Skeletal muscle tissue (tissue), 4 donors: Measurements from ENCODE around the gene SLC22A4. TPM values are rescaled to one million over a fixed set of nuclear protein-coding genes. Genes with fewer than 3 reads are reported as not detected.

ENCODE experiments used
- H3K27ac ChIP-seq: one replicate; pipeline ENCODE4 v1.7.0; 2013; ENCODE audit warnings: mild to moderate bottlenecking, low read depth, low read length, inconsistent platforms
- H3K27me3 ChIP-seq, 3 donors: one replicate each; pipeline ENCODE4 v1.7.0; 2013; ENCODE audit warnings: low read length in 3 of 3; ENCODE audit not compliant: control insufficient read depth in 3 of 3, insufficient read depth in 3 of 3
- H3K36me3 ChIP-seq, 3 donors: one replicate each; pipeline ENCODE4 v1.7.0; 2013; ENCODE audit warnings: low read length in 3 of 3; ENCODE audit not compliant: control insufficient read depth in 3 of 3, insufficient read depth in 3 of 3
- H3K4me1 ChIP-seq, 3 donors: one replicate each; pipeline ENCODE4 v1.7.0; 2013; ENCODE audit warnings: low read length in 3 of 3, mild to moderate bottlenecking in 3 of 3; ENCODE audit not compliant: control insufficient read depth in 3 of 3, insufficient read depth in 3 of 3
- H3K4me3 ChIP-seq, 3 donors: one replicate each; pipeline ENCODE4 v1.7.0; 2013; ENCODE audit warnings: low read length in 3 of 3
- H3K9ac ChIP-seq, 3 donors: one replicate each; pipeline ENCODE4 v1.7.0; 2013; ENCODE audit warnings: low read length in 3 of 3, mild to moderate bottlenecking in 3 of 3, moderate library complexity in 2 of 3, low read depth in 1 of 3
- H3K9me3 ChIP-seq, 3 donors: one replicate each; pipeline ENCODE4 v1.7.0; 2013; ENCODE audit warnings: low read length in 3 of 3; ENCODE audit not compliant: control insufficient read depth in 3 of 3
- total RNA-seq: library from RNA; depleted of rRNA; stranded (reverse); fragments of >200 nt; gene quantifications from one replicate; pipeline ENCODE4 v1.2.3, GENCODE V29; 2014
- donor health status: Osteomylitis.

The SLC22A4 gene
- total RNA-seq, 1 donor from 2014 or later, result 3.1 TPM

DNA sequence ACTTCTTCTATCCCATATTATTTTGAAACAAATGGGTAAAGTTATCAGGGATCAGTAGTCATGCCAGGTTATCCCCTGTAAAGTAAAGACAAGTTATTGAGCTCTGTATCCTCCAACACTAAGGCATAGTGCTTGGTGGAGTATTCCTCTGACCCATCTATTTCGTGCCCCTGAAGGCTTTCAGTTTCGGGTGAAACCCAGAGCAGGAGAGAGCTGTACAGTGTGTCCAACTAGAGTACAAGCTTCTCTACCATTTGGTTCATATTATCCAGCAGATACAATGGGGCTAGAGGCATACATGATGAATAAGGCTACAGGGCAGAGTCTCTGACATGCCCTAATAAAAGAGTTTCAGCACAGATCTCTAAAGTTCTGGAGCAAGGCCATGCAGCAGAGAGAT, 3.2 kb upstream of the SLC22A4 start:
- no peak overlapping the region for H3K27ac ChIP-seq
- H3K9me3 ChIP-seq, result no peaks in the 10 kb centered on the region
- no peak overlapping the region for H3K9ac ChIP-seq
- H3K27me3 ChIP-seq, result no peaks in the 10 kb centered on the region
- H3K4me3 ChIP-seq, result no peak overlapping the region
- no peaks in the 10 kb centered on the region for H3K36me3 ChIP-seq
- H3K4me1 ChIP-seq, result peaks cover 14 to 36% (median 26%) of the 10 kb centered on the region in 3 donors

GRCh38 chr5:132293066-132293991, 865 bp upstream of the SLC22A4 start:
- Histone ChIP-seq H3K27me3 (no peaks in the 10 kb centered on the region), H3K27ac (peak overlapping the region; percentile 99), H3K4me1 (peaks cover 14 to 51% (median 35%) of the 10 kb centered on the region in 3 donors), H3K9me3 (no peaks in the 10 kb centered on the region), H3K9ac (peak overlapping the region; percentile 98 to 99 (median 99)), H3K36me3 (no peaks in the 10 kb centered on the region), H3K4me3 (peak overlapping the region; percentile 86 to 90 (median 87))

DNA sequence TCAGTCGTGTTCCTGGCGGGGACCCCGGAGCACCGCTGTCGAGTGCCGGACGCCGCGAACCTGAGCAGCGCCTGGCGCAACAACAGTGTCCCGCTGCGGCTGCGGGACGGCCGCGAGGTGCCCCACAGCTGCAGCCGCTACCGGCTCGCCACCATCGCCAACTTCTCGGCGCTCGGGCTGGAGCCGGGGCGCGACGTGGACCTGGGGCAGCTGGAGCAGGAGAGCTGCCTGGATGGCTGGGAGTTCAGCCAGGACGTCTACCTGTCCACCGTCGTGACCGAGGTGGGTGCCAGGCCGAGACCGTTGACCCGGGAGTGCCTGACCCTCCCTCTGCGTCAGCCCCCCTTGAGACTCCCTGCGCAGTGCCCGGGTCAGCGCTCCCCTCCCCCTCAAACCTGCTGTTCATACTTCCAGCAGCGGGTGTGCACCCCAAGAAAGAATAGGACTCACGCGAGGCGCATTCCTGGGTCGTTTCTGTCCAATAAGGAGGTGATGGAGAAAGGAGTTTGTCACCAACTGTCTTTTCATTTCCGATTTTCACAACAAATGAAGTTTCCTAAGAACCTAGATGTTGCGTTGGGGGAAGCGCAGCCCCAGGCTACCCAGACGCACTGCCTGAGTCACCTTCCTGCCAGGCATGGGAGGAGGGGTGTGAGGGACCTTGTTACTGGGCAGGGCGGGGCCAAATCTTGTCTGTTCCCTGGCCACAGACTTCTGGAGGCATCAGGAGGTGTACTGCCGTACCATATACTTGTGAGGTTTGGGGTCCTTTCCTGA, 722 bp downstream of the SLC22A4 start:
- Histone ChIP-seq H3K9ac (peak overlapping the region; percentile 76 to 99 (median 99)), H3K27me3 (no peaks in the 10 kb centered on the region), H3K27ac (peak overlapping the region; percentile 99), H3K4me1 (peaks cover 14 to 57% (median 37%) of the 10 kb centered on the region in 3 donors), H3K9me3 (no peaks in the 10 kb centered on the region), H3K36me3 (no peaks in the 10 kb centered on the region), H3K4me3 (peak overlapping the region; percentile 74 to 90 (median 87))

GRCh38 chr5:132295505-132296411, 1.6 kb downstream of the SLC22A4 start:
- Histone ChIP-seq H3K9me3 (no peaks in the 10 kb centered on the region), H3K4me3 (peak overlapping the region in 2 of 3 donors; percentile 87 to 90), H3K4me1 (peaks cover 14 to 57% (median 39%) of the 10 kb centered on the region in 3 donors), H3K27me3 (no peaks in the 10 kb centered on the region), H3K36me3 (no peaks in the 10 kb centered on the region), H3K27ac (peak overlapping the region; percentile 99), H3K9ac (peak overlapping the region in 2 of 3 donors; percentile 99)

GRCh38 chr5:132296412-132297016, 2.3 kb downstream of the SLC22A4 start:
- Histone ChIP-seq H3K4me3 (peak overlapping the region in 1 of 3 donors; percentile 29), H3K36me3 (no peaks in the 10 kb centered on the region), H3K4me1 (peaks cover 21 to 64% (median 46%) of the 10 kb centered on the region in 3 donors), H3K9me3 (no peaks in the 10 kb centered on the region), H3K9ac (peak overlapping the region in 1 of 3 donors; percentile 40), H3K27me3 (no peaks in the 10 kb centered on the region), H3K27ac (peak overlapping the region; percentile 14)

DNA sequence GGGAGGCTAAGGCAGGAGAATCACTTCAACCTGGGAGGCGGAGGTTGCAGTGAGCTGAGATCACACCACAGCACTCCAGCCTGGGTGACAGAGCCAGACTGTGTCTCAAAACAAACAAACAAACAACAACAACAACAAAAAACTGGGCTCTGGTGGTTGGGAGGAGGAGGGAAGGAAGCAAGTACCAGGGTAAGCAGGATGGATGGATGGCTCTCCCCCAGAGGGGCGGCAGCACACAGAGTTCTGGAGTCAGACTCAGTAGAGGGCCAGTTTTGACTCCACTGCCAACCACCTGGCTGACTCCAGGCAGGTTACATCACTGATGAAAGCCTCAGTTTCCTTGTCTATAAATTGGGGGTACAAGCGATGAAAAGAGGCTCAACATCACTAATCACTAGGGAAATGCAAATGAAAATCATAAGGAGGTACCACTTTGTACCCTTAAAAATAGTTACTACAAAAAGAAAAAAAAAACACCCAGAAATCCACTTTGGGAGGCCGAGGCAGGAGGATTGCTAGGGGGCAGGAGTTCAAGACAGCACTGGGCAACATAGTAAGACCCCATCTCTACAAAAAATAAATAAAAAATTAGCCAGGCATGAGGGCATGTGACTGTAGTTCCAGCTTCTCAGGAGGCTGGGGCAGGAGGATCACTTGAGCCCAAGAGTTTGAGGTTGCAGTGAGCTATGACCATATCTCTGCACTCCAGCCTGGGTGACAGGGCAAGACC, 3.2 kb downstream of the SLC22A4 start:
- Histone ChIP-seq H3K27ac (no peak overlapping the region), H3K27me3 (no peaks in the 10 kb centered on the region), H3K4me3 (no peak overlapping the region), H3K36me3 (peaks cover 0 to under 1% (median 0%) of the 10 kb centered on the region in 3 donors), H3K9me3 (no peaks in the 10 kb centered on the region), H3K9ac (no peak overlapping the region), H3K4me1 (peaks cover 29 to 70% (median 53%) of the 10 kb centered on the region in 3 donors)

- Histone ChIP-seq H3K9ac (no peak overlapping the region), H3K27ac (no peak overlapping the region), H3K36me3 (peaks cover 0 to 2% (median 0%) of the 10 kb centered on the region in 3 donors), H3K27me3 (no peaks in the 10 kb centered on the region), H3K9me3 (no peaks in the 10 kb centered on the region), H3K4me1 (peaks cover 24 to 61% (median 44%) of the 10 kb centered on the region in 3 donors), H3K4me3 (no peak overlapping the region)
Measured at GRCh38 chr5:132298298-132299212, 4.4 kb downstream of the SLC22A4 start.

DNA sequence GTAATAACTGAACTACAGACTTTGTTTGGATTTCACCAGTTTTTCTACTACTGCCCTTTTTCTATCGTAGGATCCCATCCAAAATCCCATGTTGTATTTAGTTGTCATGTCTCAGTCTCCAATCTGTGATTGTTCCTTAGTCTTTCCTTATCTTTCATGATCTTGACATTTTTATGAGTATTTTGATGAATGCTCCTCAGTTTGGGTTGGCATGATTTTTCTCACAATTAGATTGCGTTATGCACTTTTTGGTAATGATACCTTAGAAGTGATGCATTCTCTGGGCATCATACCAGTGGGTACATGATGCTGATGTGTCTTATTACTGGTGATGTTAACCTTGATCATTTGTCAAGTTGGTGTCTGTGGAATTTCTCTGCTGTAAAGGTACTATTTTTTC, 5.7 kb downstream of the SLC22A4 start:
- Histone ChIP-seq H3K4me1 (peaks cover 18 to 50% (median 38%) of the 10 kb centered on the region in 3 donors), H3K27ac (no peak overlapping the region), H3K36me3 (peaks cover 0 to 2% (median 0%) of the 10 kb centered on the region in 3 donors), H3K27me3 (no peaks in the 10 kb centered on the region), H3K4me3 (no peak overlapping the region), H3K9ac (no peak overlapping the region), H3K9me3 (no peaks in the 10 kb centered on the region)
